Measurements from ENCODE around the gene TJP2.

Gene TJP2

DNA sequence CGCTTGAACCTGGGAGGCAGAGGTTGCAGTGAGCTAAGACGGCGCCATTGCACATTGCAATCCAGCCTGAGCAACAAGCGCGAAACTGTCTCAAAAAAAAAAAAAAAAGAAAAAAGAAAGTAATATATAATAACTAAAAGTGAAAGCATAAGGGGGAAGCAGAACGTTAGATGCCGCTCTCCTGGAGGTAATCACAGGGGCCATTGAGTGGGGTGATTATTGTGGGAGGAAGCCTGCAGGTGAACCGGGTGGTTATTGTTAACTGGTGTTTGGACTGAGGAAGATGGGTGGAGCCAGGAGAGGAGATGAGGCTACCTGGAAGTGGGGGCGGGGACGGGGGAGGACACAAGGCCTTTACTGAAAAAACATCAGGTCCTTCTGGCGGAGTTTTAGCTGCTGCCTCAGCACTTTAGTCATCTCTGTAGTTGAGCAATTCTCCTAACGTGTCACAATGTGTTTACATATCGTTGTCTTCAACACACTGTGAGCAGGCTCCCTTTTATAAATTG, 5.3 kb upstream of the TJP2 start:
- TF ChIP-seq CTCF (IDR thresholded peaks at IDR 0.05), result no peak

DNA sequence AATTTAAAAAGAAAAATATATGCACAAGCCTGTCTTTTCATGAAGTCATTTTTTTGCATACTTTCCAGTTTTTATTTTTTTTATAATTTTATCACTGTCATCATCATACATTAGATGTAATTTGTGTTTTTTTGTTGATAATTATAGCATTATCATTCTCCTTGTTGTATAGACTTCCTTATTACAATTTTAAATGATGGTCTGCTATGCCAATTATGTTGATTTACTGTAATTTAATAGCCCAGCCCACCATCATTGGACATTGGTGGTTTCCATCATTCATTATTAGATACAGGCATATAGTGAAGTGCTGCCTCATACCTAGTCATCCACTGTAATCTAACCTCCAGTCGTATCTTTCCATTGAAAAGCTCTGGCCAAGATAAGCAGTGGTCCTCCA, 3.8 kb upstream of the TJP2 start:
- no peak for TF ChIP-seq CTCF (IDR thresholded peaks at IDR 0.05)

- TF ChIP-seq CTCF (IDR thresholded peaks at IDR 0.05), result no peak
These were observed 3.0 kb upstream of the TJP2 start for GRCh38 chr9:69171049-69171448.

DNA sequence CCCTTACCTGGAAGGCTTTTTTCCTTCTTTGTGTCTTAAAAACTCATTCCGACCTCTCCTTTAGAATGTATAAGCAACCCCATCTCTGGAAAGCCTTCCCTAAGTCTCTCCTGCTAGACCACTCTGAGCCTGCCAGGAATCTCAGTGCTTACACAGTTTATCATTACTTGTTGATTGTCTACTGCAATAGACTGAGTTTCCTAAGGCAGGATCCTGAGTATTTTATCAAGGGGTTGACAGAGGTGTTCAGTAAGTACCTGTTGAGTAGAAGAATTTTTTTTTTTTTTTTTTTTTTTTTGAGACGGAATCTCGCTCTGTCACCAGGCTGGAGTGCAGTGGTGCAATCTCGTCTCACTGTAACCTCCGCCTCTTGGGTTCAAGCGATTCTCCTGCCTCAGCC, 2.6 kb upstream of the TJP2 start:
- no peak for TF ChIP-seq CTCF (IDR thresholded peaks at IDR 0.05)

DNA sequence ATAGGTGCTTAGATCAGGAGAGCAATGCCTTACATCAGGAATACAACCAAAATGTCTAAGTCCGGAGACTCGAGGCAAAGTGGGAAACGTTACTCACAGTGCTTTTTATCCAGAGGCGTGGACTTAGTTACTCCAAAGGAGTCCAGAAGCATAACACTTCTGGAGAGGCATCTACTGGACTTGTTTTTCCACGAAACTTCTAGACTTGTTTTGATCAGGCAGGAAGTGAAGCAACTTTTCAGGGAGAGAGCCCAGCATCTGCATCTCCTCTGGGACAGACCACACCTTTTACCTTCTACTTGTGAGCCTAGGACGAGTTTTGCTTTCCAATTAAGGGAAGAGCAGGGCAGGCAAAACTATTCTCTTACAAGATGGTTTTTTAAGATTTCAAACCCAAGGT, 1.2 kb upstream of the TJP2 start:
- TF ChIP-seq CTCF (IDR thresholded peaks at IDR 0.05), result no peak

GRCh38 chr9:69173497-69173890, 583 bp upstream of the TJP2 start:
- TF ChIP-seq CTCF (IDR thresholded peaks at IDR 0.05), result no peak

DNA sequence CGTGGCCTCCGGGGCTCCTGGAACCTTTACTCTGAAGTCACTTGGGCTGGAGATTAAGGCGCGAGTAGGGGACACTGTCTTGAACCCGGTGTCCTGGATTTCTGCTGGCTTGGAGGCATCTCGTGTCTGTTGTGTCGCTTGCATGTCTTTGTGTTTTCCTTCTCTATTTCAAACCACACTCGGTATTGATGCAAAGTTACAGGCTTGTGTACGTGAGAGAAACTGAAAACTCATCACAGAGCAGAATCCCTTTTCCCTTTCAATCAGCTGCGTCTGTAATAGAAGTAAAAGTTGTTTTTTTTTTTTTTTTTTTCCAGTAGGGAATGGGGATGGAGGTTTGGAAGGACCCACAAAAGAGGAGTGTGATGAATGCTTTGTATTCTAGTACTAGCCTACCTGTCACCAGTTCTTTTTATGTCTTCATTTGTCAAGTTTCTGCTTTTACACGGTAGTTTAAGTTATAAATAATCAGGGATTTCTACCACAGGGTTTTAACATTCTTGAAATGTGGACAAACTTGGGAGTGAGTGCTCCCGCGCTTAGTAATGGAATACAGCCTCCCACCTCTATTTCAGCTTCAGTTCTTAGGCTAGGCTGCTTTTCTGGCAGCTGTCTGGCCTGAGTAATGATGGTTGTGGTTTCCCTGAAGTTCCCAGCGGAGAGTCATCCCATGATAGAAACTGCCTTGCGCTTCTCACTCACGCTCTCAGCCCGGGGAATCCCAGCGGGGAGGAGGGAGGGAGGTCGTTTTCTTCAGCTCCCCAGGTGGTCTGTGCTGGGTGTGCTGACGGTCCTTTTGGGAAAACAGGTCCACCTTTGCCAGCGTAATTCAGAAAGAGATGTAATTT, 763 bp downstream of the TJP2 start:
- no peak for TF ChIP-seq CTCF (IDR thresholded peaks at IDR 0.05)

All from LNCAP (cell line).